GM12878 (cell line): ENCODE measurements around the gene VAT1. TPM values are rescaled to one million over a fixed set of nuclear protein-coding genes. Genes with fewer than 3 reads are reported as not detected.

Source experiments
- CBX3 ChIP-seq: fragments of 200-600 bp; sonication (generic); IDR thresholded peaks from 2 replicates; pipeline ENCODE4 v1.6.1; 2016; ENCODE audit warnings: low read depth, borderline replicate concordance
- HCFC1 ChIP-seq: fragments of 150-350 bp; IDR thresholded peaks from 2 replicates; pipeline ENCODE4 v1.6.1; 2014; ENCODE audit warnings: low read length
- MXI1 ChIP-seq: fragments of 150-350 bp; IDR thresholded peaks from 2 replicates; pipeline ENCODE4 v1.6.1; 2011; ENCODE audit warnings: low read depth, mild to moderate bottlenecking, inconsistent platforms, low read length, improper control_type of control experiment
- RB1 ChIP-seq: fragments of 450-650 bp; formaldehyde crosslinking; IDR thresholded peaks from 2 replicates; pipeline ENCODE4 v1.6.1; 2017; ENCODE audit warnings: mild to moderate bottlenecking, borderline replicate concordance
- RBBP5 ChIP-seq: fragments of 200-600 bp; sonication (generic); conservative IDR thresholded peaks from 2 replicates; pipeline ENCODE4 v1.6.1; 2016
- ZNF207 ChIP-seq: fragments of 450-650 bp; IDR thresholded peaks from 2 replicates; pipeline ENCODE4 v1.6.1; 2014; ENCODE audit warnings: antibody characterized with exemption, mild to moderate bottlenecking, borderline replicate concordance
- polyA plus RNA-seq, 11 experiments: library from polyadenylated mRNA; depleted of rRNA in 4 of 11; unstranded in 6 of 11; stranded (reverse) in 5 of 11; fragments of >200 nt; fragmentation: Nextera tagmentation in 4 of 11; fragmentation: Illumina TruSeq in 1 of 11; extraction: Ambion mirVana in 4 of 11; extraction: Trizol in 1 of 11; gene quantifications; 1 replicate in 1 of 11; 2 replicates in 10 of 11; pipeline versions ENCODE4 v1.2.1 to v1.2.3, GENCODE V29; 2011 to 2016; ENCODE audit warnings: inconsistent platforms in 2 of 11, missing spikeins in 2 of 11, low read depth in 1 of 11
- total RNA-seq, 4 experiments: library from RNA; depleted of rRNA in 3 of 4; stranded (reverse); fragments of >200 nt in 3 of 4; fragmentation: Illumina TruSeq in 1 of 4; extraction: Trizol in 1 of 4; gene quantifications; 2 replicates each; pipeline versions ENCODE4 v1.2.1 to v1.2.3, GENCODE V29; 2013 to 2021
- TF ChIP-seq, protein P1 (sequence below): fragments of 450-650 bp; IDR thresholded peaks from 2 replicates; pipeline ENCODE4 v1.6.1; 2017; ENCODE audit warnings: mild to moderate bottlenecking, moderate library complexity

VAT1 gene
- total and polyA plus RNA-seq, 10 of the 15 experiments (the other 5 are each of a cell fraction or from before 2014, with no cell fraction given), result 5.0 to 19.8 (median 8.2) TPM

DNA sequence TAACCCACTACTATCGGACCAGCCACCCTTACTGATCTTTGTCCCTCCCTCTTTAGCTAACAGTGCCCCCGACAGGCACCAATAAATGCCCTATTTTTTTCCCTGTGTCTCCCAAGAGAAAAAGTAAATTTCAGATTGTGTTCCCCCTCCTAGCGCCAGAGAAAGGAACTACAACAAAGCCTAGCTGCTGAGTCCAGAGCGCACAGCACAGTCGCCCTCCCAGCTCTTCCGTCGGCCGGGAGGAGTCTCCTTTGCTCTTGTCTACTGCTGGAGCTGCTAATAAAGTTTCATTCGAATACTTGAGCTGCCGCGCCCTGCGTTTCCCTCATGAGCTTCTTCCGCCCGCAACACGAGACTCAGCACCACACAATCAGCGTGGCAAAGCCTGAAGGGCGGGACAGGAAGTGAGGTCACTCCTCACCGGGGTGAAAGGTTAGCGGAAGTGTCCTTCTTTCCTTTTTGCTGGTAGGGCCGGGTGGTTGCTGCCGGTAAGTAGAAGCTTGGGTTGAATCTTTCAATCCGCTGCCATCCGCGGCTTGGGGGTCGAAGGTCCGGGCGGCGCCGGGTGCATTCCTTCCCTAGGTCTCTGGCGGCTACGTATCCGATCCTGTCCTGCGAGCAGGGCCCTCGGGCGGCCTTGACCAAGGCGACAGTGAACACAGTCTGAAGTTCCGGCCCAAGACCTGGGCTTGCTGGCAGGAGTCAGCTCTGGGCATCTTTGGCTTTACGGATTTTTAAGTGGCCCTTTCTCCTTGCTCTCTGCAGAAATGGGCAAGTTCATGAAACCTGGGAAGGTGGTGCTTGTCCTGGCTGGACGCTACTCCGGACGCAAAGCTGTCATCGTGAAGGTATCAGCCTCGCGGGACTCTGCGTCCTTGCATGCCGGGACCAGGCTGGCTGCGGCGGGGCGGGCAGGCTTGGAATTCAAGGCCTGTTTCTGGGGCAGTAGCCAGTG is 23.9 kb downstream of the VAT1 start, which contains the start of gene RPL27 (continued):
- TF ChIP-seq, protein P1, sequence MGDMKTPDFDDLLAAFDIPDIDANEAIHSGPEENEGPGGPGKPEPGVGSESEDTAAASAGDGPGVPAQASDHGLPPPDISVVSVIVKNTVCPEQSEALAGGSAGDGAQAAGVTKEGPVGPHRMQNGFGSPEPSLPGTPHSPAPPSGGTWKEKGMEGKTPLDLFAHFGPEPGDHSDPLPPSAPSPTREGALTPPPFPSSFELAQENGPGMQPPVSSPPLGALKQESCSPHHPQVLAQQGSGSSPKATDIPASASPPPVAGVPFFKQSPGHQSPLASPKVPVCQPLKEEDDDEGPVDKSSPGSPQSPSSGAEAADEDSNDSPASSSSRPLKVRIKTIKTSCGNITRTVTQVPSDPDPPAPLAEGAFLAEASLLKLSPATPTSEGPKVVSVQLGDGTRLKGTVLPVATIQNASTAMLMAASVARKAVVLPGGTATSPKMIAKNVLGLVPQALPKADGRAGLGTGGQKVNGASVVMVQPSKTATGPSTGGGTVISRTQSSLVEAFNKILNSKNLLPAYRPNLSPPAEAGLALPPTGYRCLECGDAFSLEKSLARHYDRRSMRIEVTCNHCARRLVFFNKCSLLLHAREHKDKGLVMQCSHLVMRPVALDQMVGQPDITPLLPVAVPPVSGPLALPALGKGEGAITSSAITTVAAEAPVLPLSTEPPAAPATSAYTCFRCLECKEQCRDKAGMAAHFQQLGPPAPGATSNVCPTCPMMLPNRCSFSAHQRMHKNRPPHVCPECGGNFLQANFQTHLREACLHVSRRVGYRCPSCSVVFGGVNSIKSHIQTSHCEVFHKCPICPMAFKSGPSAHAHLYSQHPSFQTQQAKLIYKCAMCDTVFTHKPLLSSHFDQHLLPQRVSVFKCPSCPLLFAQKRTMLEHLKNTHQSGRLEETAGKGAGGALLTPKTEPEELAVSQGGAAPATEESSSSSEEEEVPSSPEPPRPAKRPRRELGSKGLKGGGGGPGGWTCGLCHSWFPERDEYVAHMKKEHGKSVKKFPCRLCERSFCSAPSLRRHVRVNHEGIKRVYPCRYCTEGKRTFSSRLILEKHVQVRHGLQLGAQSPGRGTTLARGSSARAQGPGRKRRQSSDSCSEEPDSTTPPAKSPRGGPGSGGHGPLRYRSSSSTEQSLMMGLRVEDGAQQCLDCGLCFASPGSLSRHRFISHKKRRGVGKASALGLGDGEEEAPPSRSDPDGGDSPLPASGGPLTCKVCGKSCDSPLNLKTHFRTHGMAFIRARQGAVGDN, result peak; percentile 89
- TF ChIP-seq ZNF207 (peak; percentile 95; the same call in 1 of the 2 replicates), RB1 (peak; percentile 85; the same call in 1 of the 2 replicates), RBBP5 (peak; percentile 97; the same call in 1 of the 2 replicates), MXI1 (peak; percentile 98), CBX3 (no peak), HCFC1 (peak; percentile 89)
- TF ChIP-seq, all 136 proteins: peak for 95
